SW480 (cell line): Measurements from ENCODE around the gene AP2B1.

ENCODE experiments used
- DNase-seq: peaks from one replicate; pipeline ENCODE4 v3.0.0-alpha.2; 2016; ENCODE audit warnings: low spot score

AP2B1 gene

DNA sequence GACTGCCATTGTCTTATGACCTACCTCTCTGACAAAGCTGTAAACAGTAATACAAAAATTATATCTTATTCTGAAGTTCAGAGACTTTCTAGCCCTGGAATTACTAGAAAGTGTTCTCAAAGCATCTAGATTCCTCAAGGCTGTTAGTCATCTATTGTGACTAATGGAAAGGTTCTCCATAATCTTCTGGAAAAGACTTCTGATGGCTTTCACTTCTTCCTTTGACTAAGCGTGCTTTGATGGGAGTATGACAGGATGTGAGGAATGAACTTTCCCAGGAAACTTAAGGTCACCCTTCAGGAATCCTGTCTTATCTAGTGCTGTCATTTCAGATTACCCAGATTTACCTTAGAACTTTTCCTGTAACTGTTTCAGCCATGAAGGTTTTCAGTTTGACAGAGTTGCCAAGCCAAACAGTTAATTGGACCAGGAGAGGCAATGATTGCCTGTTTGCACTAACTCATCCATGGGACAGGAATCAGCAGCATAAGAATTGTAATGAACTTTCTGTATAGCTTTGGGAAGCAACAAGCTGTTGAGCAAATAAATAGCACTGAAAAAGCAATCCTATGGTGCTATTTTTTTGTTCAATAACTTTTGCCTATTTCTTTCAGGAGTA is 43.5 kb downstream of the AP2B1 start:
- DNase-seq: peak; percentile 5

DNA sequence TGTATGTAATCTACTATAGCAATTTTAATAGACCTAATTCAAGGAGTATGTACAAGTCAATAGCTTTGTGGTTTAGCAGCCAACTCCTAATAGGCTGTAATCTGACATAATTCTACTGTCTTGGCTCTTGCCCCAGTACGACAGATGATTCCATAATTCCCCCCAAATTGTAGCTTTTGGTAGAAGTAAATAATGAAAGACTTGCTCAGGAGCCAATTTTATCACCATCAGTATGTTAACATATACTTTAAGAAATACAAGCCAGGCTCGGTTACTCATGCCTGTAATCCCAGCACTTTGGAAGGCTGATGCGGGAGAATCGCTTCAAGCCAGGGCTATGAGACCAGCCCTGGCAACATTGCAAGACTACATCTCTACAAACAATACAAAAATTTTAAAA is 53.9 kb downstream of the AP2B1 start:
- no peak for DNase-seq

DNA sequence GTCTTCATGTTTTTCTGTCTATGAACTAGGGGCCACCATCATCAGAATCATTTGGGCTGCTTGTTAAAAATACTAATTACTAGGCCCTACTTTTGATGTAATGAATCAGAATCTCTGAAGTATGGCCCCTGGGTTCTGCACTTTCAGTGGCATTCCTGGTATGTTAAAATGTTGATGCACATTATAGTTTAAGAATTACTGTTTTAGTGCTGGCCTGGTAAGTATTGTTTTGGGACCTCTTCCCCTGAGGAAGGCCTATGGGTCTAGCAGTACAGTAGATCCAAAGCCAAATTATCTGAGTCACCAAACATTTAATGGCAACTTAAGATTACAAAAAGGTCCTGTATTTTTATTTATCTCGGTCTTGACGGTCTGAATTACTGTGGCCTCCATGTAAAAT is 58.8 kb downstream of the AP2B1 start:
- no peak for DNase-seq

DNA sequence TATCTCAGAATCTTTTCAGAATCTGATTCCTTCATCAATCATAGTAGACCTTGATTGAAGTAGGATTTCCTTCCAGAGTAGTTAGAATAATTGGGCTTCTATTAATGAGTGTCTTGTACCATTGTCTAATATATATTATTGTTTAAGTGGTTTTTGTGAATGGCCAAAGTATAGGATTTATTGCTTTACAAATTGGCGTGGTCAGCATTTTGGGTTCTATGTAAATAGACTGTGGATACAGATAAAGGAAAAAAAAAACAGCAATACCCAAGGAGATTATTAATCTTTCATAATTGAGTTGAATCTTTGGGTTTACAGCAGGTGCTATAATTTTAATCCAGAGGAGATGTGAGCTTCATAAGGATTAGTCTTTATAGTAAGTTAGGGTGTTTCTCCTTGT is 64.3 kb downstream of the AP2B1 start:
- DNase-seq: no peak

DNA sequence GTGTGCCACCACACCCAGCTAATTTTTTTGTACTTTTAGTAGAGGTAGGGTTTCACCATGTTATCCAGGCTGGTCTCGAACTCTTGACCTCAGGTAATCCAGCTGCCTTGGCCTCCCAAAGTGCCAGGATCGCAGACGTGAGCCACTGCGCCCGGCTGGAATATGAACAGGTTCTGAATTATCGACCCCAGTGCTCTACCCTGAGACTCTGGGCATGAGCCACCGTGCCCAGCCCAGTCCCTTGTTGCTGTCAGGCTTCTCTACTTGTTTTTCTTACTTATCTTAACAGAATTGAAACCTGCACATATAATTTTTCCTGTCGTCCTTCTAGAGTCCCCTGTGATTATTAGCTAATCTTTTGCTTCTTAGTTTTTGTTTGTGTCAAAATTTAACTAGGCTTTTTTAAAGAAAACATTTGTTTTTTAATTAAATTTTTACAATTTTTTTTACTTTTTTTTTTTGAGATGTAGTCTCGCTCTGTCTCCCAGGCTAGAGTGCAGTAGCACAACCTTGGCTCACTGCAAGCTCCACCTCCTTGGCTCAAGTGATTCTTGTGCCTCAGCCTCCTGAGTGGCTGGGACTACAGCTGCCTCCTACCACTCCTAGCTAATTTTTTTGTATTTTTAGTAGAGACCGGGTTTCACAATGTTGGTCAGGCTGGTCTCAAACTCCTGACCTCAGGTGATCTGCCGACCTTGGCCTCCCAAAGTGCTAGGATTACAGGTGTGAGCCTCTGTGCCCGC is 66.7 kb downstream of the AP2B1 start:
- DNase-seq: no peak

DNA sequence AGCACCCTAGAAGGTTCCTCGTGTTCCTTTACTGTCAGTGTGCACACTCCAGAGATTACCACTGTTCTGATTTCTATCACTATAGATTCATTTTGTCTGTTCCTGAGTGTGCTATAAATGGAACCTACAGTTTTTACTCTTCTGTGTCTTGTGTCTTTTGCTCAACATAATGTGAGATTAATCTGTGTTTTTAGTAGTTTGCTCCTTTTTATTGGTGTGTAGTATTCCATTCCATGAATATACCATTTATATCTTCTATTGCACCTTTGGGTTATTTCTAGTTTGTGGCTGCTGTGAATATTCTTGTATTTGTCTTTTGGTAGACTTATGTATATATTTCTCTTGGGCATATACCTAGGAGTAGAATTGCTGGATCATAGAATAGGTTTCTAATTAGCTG is 68.2 kb downstream of the AP2B1 start:
- no peak for DNase-seq

DNA sequence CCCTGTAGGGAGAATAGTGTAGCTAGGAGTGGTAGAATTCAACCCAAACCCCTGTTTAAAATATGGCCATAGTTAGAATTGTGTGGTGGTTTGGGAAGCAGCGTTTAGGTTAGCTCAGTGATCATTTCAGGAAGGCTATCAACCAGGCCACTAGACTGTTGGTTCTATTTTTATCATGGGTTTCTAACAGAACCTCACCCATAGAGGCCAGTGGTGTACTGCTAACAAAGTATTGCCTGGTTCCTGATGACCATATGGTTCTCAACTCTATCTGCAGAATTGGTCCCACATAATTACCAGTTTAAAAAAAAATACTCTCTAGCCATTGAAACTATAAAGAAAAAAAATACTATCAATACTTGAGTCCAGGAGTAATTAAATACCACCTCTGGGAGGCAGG is 73.8 kb downstream of the AP2B1 start:
- no peak for DNase-seq

DNA sequence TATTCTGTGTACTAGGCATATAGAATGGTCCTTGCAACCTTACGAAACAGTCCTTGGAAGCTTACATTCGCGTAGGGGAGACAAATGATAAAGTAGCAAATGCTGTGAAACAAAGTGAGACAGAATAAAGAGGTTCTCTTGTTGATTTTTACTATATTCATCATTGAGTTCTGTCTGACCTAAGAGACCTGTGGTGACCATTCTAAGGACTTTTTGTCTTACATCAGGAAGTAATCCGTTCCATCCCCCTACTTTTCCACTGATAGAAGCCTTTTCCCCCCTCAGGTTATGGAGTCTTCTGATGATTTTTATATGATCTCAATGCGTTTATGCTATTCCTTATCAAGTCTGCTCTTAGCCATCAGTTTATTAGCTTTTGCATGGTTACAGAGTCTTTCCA is 77.6 kb downstream of the AP2B1 start:
- no peak for DNase-seq

DNA sequence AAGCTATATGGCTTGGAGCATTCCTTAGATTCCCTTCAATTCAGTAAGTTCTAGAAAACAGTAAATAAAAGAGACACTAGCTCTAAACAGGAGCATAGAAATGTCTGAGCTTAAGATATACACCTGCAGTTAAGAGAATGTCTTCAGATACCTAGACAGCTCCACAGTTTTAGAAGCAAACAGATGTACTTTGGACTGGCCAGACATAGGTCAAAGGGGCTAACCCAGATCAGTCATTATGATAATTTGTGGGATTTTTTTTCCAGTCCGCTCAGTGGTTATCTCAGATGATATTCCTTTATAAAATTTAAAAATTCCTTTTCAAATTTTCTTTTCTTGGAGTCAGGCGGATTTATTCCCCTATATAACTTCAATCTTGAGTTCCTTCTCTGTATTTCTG is 78.5 kb downstream of the AP2B1 start:
- DNase-seq: no peak

DNA sequence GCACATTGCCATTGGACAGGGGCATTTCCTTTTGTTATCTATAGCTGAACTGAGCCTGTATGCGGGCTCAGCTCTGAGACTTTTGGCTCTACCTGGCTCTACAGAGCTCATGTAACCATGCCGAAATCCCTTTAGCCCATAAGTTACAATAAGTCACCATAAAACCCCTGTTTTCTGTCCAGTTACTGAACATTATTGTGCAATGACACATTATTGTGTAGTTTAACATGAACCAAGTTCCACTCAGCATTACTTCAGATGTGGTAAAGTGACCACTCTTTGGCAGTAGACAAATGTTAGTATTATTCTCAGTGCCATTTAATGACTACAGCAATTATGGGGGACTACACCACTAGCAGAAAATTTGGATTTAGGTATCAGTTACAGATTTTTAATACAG is 78.9 kb downstream of the AP2B1 start:
- no peak for DNase-seq

DNA sequence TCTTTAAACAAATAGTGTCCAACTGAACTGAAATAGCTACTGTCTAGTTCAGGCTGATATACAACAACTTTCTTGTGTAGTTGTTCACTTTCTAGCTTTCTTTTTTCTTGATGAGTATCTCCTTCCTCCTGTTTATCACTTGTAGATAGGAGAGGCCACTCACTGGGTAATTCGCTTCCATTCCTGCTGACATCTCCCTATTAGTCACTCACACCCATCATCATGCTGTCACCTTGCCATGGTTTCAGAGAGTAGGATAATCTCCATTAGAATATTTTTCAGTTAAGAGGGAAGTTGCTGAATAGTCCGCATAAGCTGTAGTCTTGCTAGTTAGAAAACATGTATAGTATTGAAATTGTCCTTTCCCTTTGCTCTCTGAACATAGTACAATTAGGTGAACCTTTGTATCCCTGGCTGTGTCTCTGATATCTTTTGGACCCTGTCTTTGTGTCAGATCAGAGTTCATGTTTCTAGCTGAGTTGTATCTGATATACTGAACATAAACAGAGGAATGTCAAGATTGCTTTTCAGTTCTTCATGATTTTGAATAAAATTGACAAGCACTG is 79.9 kb downstream of the AP2B1 start:
- no peak for DNase-seq

DNA sequence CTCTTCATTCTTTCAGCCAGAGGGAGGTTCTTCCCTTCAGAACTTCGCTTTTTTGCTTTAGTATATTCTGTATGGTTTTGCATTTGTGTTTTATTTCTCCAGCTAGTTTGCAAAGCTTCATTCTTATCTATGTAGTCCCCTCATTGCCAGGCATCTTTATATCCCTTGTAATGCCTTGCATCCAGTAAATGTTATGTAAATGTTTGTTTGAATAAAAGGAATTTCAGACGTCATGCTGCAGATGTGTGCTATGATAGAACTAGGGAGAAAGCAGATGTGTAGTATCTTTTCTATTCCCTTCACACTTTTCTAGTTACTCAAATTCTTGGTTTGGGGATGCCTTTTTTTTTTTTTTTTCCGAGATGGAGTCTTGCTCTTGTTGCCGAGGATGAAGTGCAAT is 81.7 kb downstream of the AP2B1 start:
- DNase-seq: no peak

DNA sequence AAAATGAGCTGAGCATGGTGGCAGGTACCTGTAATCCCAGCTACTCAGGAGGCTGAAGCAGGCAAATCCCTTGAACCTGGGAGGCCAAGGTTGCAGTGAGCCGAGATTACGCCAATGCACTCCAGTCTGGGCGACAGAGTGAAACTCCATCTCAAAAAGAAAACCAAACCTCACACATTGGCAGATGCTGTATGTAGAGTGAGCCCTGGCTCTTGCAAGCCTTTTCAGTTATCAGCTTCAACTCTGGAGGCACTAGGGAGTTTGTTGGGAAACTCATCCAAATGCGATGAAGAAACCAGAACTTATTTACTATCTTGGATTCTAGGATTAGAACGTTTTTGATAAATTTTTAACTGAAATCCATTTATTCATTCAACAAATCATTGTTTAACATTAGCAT is 87.4 kb downstream of the AP2B1 start:
- DNase-seq: no peak

DNA sequence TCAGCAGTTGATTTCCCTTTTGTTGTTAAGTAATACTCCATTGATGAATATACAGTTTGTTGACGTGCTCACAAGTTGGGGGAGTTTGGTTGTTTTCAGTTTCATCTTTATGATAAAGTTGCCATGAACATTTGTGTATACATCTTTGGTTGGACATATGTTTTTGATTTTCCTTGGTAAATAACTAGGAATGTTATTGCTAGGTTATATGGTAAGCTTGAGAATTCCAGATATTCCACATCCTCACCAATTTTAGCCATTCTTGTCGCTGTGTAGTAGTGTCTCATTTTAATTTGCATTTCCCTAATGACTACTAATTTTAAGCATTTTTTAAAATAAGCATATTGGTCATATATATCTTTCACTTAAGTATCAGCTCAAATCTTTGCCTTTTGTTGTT is 89.3 kb downstream of the AP2B1 start:
- no peak for DNase-seq

DNA sequence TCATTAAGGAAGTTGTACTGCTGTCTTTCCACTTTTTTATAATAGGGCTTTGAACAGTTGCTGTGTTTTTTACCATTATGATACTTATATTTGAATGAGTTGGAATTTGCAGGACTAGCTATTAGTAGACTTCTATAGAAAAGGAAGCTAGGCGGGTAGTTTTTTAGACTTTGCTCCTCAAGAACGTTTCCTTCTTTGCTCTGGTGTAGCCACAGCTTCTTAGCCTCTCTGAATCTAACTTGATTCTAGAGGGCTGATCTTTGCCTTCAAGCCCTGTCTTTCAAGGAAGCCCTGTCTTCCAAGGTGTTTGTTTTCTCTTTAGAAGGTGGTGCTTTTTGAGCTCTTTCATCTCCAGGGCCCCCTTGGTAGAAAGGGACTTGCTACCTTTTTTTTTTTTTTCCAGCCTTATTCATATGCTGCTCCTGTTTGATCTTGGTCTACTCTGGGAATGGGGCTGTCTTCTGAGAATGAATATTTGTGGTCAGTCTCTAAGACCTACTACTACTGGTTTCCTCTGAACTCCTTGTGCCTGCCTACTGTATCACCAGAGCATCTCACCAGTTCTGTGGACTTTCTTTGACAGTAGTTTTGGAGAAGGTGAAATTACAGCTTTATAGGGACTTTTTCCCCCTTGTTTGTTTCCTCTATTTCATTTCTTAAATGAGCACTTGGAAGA is 92.0 kb downstream of the AP2B1 start:
- no peak for DNase-seq

DNA sequence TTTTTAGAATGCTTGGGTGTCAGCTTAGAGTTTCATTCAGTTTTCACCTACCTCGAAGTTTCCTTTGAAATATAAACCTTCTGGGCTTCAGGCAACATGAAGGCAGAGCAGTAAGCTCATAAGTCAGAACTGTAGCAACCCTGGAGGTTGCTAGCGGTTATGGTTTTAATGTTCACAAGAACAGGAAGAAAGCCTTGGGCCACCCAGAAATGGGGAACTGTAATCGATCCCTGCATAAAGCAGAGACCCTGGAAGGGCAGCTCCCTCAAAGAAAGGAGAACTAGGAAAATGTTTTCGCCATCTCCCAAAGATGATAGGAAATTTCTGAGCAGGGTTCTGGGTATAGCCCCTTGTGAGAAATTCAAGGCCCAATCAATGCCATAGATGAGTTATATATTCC is 96.5 kb downstream of the AP2B1 start:
- DNase-seq: no peak

DNA sequence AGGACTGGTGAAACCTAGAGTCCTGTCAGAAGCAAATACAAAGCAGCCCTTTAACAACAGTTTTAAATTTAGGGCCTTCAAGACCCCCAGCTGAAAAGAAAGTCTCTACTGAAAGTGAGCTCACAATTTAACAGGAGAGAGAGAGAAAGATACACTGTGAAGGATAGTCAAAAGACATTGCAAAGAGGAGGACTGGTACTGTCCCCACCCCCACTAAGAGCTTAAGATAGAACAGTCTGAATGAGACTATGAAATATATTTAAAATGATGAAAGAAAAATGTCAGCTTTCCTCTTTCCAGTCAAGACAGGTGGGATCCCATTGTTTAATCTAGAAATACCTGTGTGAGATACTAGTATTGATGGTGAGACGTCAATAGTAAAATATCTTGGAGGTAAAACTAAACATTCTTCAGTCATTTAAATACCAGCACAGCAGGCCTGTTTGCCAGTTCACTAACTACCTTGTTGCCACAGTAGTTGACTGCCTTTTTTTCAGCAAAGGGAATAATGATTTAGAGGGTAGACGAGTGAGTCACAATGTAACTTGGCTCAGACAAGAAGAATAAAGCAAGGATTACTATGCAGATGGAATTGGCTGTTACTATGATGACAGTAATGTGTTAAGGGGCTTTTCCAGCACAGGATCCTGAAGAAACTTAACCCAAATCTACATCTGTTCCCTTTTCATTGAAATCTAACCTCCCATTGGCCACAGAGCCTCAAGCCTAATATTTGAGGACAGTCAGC is 97.1 kb downstream of the AP2B1 start:
- no peak for DNase-seq

DNA sequence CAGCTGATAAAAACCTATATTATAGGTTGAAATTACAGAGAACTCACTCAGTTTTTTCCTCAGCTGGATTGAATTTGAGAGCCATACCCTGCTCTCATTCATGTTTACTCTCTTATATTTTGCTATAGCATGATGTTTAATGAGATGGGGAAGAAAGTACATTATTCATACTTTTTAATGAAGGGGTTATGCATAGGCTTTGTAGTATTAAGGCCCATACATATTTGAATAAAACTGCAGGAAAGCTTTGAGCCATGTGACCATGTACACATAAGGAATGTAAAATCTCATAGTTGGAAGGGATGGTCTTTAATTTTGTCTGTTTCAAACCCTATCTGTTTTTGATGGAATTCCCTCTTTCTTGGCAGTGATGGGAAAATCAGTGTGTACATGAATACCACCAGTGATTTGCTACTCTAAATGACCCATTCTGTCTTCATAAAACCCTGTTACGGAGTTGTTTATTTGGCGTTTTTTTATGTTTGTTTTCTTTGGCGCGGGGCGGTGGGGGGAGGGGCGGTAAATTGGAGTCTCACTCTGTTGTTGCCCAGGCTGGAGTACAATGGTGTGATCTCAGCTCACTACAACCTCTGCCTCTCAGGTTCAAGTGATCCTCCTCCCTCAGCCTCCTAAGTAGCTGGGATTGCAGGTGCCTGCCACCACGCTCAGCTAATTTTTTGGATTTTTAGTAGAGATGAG is 105.5 kb downstream of the AP2B1 start:
- DNase-seq: no peak

DNA sequence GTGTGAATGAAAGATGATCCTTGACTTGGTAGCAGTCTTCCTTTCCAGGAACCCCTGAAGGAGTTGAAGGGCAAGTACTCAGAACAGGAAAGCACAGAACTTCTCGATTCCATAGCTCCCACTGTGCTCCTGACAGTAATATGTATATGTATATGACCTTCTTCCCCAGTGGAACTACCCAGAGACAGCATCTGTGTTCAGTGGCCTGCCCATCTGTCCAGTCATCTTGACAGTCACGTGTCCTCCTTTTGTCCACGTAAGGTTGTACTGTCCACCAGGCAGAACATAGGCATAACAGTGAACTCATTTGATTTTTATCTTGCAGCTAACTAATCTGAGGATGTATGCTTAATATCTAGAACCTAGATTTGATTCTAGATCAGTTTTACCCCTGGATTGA is 106.5 kb downstream of the AP2B1 start:
- DNase-seq: no peak

DNA sequence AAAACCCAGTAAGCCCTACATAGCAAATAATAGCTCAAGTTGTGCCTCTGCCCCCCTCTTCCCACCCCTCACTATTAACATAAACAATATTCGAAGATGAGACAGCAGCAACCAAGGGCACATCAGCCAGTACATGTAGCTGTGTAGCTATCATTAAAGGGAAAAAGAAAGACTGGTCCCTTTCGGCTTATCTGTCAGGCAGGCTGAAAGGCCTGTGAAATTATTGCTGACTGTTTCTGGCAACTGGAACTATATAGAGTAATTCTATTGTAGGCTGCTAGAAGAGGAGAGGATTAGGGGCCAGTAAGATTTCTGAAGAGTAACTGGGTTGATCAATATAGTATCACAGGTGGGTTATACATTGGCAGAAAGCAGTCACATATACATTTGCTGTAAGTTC is 107.8 kb downstream of the AP2B1 start:
- DNase-seq: no peak

DNA sequence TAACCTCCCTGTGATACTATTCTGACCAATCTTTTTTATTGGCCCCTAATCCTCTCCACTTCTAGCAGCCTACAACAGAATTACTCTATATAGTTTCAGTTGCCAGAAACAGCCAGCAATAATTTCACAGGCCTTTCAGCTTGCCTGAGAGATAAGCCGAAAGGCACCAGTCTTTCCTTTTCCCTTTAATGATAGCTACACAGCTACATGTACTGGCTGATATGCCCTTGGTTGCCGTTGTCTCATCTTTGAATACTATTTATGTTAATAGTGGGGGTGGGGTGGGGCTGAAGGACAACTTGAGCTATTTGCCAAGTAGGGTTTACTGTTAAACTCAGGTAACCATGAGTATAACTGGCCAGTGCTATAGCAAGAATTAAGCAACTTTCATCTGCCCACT is 108.5 kb downstream of the AP2B1 start:
- no peak for DNase-seq

DNA sequence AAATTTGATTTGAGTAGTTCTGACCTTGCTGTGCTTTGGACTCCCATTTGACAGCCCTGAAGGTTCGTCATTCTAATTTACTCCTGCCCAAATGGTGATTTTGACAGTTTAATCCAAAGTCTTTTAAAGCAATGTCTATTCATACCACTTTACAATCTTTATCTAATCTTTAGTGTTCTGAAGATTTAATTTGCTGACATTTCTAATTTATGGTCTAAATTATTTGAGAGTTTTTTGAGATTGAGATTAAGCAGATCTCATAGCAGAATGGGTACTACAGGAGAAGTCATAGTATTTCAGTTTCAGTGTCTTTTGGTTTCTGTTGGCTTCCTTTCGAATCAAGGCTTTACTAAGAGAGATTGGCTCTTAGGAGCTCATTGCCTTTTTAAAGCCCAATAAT is 111.7 kb downstream of the AP2B1 start:
- DNase-seq: no peak
